GM12864 (cell line): ENCODE measurements around the gene REXO4.

ENCODE experiments used
- DNase-seq: peaks from one replicate; pipeline ENCODE4 v3.0.0-alpha.2; 2011; ENCODE audit warnings: low read depth
- H3K4me3 ChIP-seq: 2 replicates; pipeline ENCODE4 v1.5.1; 2011; ENCODE audit warnings: mild to moderate bottlenecking, low read depth, low read length, control low read depth
- TF ChIP-seq, protein P1 (sequence below): IDR thresholded peaks from 2 replicates; pipeline ENCODE4 v1.5.1; 2011; ENCODE audit warnings: low read depth, mild to moderate bottlenecking, moderate library complexity, low read length, control low read depth, inconsistent platforms; ENCODE audit errors: missing control alignments

The REXO4 gene

DNA sequence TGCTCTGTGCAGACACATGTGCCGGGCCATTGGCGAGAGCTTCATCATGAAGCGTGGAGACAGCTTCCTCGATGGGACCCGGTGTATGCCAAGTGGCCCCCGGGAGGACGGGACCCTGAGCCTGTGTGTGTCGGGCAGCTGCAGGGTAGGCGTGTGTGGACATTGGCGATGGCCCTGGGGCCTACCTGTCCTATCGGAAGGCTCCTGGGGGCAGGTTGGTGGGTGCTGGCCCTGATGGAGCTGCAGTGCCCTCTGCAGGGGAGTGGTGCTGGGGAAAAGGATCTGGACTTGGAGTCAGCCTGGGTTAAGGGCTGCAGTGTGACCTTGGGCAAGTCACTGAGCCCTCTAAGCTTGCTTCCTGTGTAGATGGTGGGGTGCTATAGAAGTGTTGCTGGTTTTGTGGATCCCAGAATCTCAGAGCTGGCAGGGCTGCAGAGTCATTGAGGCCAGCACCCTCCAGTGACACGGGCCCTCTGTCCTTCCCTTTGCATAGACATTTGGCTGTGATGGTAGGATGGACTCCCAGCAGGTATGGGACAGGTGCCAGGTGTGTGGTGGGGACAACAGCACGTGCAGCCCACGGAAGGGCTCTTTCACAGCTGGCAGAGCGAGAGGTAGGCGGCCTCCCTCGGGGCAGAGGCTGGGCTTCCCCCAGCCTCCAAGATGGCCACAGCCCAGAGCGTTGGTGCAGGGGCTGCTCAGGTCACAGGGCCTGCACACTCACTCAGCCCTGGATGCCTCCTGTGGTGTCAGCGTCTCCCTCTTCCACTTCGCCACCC, 20.1 kb upstream of the REXO4 start:
- no peak for DNase-seq
- TF ChIP-seq, protein P1, sequence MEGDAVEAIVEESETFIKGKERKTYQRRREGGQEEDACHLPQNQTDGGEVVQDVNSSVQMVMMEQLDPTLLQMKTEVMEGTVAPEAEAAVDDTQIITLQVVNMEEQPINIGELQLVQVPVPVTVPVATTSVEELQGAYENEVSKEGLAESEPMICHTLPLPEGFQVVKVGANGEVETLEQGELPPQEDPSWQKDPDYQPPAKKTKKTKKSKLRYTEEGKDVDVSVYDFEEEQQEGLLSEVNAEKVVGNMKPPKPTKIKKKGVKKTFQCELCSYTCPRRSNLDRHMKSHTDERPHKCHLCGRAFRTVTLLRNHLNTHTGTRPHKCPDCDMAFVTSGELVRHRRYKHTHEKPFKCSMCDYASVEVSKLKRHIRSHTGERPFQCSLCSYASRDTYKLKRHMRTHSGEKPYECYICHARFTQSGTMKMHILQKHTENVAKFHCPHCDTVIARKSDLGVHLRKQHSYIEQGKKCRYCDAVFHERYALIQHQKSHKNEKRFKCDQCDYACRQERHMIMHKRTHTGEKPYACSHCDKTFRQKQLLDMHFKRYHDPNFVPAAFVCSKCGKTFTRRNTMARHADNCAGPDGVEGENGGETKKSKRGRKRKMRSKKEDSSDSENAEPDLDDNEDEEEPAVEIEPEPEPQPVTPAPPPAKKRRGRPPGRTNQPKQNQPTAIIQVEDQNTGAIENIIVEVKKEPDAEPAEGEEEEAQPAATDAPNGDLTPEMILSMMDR = peak; percentile 62
- H3K4me3 ChIP-seq = no peak overlapping the region

DNA sequence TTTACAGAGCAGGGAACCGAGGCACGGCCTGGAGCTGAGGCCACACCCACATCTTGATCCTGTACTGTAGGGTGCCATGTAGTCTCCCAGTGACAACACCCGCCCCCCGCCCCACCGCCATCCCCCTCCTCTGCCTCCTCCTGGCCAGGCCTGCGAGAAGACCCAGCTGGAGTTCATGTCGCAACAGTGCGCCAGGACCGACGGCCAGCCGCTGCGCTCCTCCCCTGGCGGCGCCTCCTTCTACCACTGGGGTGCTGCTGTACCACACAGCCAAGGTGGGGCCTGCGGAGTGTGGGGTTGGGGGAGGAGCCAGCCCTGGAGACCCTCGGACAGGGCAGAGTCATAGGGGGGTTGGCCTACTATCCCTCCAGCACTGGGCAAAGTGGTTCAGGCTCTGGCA, 18.9 kb upstream of the REXO4 start:
- DNase-seq = no peak
- H3K4me3 ChIP-seq = no peak overlapping the region
- TF ChIP-seq, protein P1 = no peak

DNA sequence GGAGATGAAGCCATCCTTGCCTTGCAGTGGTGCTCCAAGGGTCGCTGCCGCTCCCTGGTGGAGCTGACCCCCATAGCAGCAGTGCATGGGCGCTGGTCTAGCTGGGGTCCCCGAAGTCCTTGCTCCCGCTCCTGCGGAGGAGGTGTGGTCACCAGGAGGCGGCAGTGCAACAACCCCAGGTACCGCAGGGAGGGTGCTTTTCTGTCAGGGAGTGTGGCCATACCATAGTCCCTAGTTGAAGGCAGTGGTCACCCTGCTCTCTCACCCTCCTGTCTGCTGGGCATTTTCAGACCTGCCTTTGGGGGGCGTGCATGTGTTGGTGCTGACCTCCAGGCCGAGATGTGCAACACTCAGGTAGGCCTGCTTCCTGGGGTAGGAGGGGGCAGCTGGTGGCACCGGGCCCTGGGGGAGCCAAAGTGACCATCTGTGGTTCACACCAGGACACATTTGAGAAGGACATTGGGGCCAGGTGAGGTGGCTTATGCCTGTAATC, 15.6 kb upstream of the REXO4 start:
- TF ChIP-seq, protein P1 = no peak
- DNase-seq = no peak
- no peak overlapping the region for H3K4me3 ChIP-seq

DNA sequence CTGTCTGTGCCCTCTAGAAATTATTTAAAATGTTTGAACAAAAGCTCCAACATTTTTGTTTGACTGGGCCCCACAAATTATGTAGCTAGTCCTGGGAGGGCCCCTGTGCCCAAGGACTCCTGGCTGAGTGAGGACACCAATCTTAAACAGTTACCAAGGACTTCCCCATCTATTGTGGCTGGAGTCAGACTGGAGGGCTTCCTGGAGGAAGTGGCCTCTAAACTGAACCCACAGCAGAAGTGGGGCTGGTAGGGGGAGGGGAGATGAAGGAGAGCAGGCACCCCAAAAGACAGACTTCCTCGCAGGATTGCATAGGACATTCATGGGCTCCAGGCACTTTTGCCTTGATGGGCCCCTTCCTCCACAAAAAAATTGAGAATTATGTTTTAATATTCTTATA, 12.4 kb upstream of the REXO4 start:
- no peak overlapping the region for H3K4me3 ChIP-seq
- TF ChIP-seq, protein P1 = no peak
- DNase-seq = no peak

DNA sequence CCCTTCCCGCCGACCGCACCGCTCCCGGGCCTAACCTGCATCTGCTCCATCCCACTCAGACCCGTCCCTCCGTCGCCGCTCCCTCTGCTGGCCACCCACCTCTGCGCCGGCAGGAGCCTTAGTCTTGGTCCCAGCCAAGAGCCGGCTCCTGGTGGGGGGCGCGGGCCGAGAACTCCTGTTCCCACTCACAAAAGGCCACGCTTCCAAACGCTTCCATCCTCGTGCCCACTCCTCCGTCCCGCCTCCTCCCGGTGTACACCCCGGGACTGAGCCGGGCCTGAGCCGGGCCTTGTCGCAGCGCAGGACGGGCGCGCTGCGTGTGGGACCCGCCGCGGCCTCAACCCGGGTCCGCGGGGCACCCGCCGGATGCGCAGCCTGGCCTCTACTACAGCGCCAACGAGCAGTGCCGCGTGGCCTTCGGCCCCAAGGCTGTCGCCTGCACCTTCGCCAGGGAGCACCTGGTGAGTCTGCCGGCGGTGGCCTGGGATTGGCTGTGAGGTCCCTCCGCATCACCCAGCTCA, 11.9 kb upstream of the REXO4 start:
- no peak overlapping the region for H3K4me3 ChIP-seq
- DNase-seq = no peak
- TF ChIP-seq, protein P1 = no peak

DNA sequence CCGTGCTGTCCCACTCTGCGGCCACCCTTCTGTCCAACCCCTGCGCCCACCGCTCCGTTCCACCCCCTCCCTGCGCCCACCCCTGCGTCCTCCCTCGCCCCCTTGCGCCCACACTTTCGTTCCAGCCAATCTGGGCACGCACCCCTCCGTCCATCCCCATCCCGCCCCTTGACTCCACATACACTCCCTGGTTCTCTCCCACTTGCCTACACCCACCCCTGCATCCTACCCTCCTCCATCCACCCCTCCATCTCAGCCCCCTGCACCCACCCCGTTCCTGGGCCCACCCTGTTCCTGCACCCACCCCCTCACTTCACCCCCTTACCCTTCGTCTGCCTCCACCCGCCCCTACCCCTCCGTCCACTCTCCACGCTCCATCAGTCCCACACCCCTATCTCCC, 11.4 kb upstream of the REXO4 start:
- DNase-seq = no peak
- H3K4me3 ChIP-seq = no peak overlapping the region
- TF ChIP-seq, protein P1 = no peak
